ENCODE data around the gene SNCB.
A peak's percentile ranks its signal among the peaks of the same experiment; 100 is the strongest.

SNCB gene

GRCh38 chr5:176629853-176630680, at the start of gene SNCB, which contains the start of gene EIF4E1B:
Gene SNCB (minus strand): TSS chr5:176630534. CDS start chr5:176629654, 880 bp downstream.
Gene EIF4E1B (plus strand): TSS chr5:176630675. CDS start chr5:176642788, 12,113 bp downstream.
- peak; percentile 48 for DNase-seq

- no peak for DNase-seq
These were observed 49.3 kb upstream of the SNCB start for GRCh38 chr5:176679365-176680225.

DNA sequence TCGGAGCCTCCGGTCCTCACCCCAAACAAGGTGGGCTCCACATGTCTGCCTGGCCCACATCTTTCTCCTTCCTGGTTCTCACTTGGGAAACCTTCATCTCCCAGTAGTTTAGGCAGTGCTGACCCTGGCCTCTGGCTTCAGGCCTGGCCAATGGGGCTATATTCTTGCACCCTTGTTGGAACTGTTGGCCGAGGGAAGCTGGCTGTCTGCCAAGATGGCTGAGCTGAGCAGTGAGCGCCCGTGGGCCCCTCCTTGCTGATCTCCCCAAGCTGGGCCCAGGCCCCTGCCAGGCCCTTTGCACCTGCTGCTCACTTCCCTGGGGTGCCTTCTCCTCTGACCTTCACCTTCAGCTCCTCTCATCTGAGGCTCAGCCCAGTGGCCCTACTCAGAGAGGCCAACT, 48.2 kb upstream of the SNCB start:
- DNase-seq = no peak

DNA sequence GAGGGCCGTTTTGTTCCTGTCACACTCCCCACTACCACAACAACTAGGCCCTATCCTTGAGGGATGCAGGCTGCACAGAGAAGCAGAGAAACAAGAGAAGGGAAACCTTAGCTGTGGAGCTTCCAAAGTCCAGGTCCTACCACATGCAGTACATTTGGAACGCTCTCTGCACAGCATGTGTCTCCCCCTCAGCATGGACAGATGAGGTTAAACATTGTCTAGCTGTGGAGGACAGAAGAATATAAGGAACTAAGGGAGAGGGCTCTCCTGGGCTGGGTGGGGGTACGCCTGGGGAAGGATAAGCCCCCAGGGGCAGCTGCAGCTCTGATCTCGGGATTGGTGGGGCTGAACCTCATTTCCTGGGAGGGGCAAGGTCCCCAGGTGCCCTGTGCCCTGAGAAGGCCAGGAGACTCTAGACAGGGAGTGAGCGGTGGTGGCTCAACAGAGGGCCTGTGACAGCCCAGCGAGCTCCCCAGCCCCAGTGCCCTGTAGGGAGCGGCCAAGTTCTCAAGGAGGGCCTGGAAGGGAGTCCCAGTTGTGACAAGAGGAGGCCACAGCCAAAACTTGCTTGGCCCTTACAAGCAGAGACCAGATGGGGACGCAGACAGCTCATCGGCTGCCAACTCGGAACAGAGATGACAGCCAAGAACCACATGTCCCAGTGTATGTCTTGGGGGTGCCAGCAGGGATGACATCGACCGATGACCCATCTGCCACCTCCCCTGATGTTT, 47.0 kb upstream of the SNCB start:
- no peak for DNase-seq

GRCh38 chr5:176676361-176676824, 46.1 kb upstream of the SNCB start:
- DNase-seq = no peak

DNA sequence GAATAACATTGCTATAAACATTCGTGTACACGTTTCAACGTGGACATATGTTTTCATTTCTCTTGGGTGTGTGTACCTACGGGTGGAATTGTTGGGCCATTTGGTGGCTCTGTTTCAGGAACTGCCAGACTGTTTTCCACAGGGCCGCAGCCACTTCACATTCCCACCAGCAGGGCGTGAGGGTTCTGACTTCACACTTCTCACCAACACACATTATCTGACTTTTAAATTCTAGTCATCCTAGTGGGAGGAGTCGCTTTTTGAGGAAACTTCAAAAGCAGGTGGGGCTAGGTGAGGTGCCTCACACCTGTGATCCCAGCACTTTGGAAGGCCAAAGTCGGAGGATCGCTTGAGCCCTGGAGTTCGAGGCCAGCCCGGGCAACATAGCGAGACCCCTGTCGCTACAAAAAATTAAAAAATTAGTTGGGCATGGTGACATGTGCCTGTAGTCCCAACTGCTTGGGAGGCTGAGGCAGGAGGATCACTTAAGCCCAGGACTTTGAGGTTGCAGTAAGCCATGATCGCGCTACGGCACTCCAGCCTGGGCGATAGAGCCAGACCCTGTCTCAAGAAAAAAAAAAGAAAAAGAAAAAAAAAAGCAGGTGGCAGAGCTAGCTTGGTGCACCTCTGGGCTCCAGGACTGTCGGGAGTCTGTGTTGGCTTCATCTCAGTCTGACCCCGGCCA, 45.5 kb upstream of the SNCB start:
- no peak for DNase-seq

- DNase-seq = no peak
These were observed 44.5 kb upstream of the SNCB start for GRCh38 chr5:176674799-176675198.

DNA sequence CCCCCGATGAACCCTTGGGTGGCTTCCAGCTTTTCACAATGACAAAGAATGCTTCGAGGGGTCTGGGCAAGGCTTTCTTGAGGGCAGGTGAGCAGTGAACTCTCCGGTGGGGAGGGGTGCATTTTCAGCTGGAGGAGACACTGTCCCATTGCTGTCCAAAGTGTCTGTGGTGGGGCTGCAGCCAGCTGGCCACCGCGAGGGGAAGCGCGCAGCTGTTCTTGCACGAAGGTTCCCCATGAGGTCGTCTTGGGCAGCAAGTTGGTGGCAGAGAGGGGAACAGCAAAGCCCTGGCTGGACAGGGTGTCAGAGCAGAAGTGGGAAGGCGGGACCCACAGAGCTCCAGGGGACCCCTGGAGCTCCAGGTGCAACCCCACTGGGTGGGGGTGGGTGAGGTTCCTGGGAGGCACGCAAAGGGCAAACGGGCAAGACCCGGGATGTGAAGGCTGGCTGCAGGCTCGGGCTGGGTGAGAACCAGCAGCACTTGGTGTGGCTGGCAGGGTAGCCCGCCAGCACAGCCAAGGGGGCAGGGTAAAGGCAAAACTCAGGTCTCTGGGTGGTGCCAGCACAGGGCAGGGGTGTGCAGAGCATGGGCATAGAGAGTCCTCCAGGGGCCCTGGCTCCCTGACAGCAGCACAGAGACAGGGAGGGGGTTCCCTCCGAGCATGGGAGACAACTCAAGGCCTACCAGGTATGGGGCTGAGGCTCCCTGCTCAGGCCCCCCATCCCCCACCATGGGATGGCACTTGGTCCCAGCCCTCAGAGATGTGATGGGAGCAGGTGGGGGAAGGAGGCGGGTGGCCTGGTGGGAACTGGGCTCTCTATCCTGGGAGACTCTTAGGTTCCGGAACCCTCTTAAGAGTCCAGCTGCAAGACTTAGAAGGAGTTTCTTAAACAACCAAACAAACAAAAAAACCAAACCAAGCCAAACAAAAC, 43.6 kb upstream of the SNCB start:
- no peak for DNase-seq

DNA sequence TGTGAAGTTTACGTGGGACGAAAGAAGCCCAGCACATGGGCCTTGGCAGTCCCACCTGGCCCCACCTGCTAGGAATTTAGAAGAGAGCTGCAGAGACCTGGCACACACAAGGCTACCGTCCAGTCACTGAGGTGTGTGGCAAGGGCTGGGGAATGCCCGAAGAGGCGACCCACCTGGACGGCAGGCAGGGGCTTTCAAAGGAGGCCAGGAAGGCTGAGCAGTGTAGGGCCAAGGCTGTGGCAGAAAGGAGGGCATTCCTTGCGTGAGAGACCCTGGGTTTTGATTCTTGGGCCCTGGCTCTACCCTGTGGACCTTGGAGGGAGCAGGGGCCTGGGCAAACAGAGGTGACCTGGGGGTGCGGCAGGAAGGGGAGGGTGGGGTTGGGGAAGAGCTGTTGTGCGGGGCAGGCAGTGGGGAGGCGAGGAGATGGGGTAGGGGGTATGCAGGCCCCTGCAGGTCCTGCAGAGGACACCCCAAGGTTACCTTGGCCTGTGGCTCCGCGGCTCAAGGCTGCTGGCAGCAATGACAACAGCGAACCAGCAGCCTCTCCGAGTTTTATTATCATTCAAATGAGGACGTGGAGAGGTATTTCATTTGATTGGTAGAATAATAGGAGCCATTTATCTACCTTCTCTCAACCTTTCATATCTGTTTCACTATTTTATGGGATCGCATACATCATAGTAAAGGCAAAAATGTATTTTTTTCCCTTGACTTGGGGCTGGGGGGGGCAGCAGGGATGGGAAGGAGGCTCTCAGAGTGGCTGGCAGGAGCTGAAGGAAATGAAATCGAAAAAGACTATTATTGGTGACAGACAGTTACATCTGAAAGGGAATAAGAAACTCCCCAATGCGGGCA, 41.8 kb upstream of the SNCB start:
- DNase-seq = no peak

DNA sequence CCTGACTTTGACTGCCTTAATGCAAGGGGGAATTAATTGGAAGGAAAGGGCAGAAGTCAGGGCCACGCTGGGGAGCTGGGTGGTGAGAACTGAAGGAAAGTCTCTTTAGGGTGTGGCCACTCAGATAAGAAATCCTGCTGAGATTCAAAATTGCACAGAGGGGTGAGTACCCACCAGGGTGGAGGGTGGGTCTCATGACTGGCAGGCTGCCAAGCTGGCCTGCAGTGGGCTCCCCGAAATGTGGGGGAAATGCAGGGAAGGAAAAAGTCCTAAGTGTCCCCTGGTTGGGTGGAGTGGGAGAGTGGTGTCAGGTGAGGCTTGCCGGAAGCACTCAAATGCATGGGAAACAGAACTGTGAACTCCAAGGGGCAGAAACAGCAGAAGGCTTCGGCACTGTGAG, 41.1 kb upstream of the SNCB start:
- DNase-seq = no peak

- no peak for DNase-seq
These were observed 40.1 kb upstream of the SNCB start for GRCh38 chr5:176670449-176670848.

GRCh38 chr5:176667637-176668036, 37.3 kb upstream of the SNCB start:
- no peak for DNase-seq

GRCh38 chr5:176665517-176665916, 35.2 kb upstream of the SNCB start:
- no peak for DNase-seq

GRCh38 chr5:176664886-176665285, 34.6 kb upstream of the SNCB start:
- no peak for DNase-seq

DNA sequence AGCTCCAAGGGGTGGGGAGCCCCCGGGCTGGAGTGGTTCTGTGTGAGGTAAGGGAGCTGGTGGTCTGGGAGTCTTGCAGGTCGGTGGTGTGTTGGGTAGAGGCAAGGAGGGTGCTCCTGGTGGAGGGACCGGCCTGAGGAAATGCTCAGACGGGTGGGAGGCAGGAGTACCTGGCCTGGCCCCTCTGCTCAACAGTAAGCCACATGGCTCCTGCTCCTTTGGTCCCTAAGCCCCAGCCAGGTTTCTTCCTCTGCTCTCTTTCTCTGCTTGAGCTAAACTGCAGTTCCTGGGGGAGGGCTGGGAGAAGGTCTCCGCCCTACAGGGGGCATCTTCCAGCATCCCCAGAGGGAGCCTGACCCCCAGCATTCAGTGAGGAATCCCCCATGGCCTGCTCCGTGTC, 34.1 kb upstream of the SNCB start:
- DNase-seq = no peak

- no peak for DNase-seq
These were observed 33.2 kb upstream of the SNCB start for GRCh38 chr5:176663566-176663965.

- no peak for DNase-seq
These were observed 32.3 kb upstream of the SNCB start for GRCh38 chr5:176662371-176663333.

DNA sequence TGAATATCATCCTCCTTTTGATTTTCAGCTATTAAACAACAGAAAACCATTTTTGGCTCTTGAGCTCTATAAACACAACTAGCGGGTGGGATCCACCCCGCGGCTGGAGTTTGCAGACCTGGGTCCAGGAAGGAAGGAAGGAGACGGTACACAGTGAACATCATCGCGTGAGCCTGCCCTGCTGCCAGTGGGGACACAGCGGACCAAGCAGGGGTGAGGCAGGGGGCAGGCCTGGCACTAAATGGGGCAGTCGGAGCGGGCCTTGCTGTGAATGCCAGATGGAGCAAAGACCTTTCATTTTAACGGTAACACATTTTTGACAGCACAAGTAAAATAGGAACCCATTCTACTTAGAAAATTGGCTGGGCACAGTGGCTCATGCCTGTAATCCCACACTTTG, 31.3 kb upstream of the SNCB start:
- no peak for DNase-seq
